SJCRH30 (cell line): ENCODE data around the gene MUC5AC. TPM values are rescaled to one million over a fixed set of nuclear protein-coding genes. Genes with fewer than 3 reads are reported as not detected.
A peak's percentile ranks its signal among the peaks of the same experiment; 100 is the strongest.
"Not testable (repeated sequence)": the region's sequence is repeated elsewhere in the genome, so short reads cannot be mapped to it uniquely, and the experiment has no call there.

Source experiments
- DNase-seq, 2 experiments: peaks; one replicate each; pipeline ENCODE4 v3.0.0-alpha.2; 2015 to 2020
- H3K27ac ChIP-seq: fragments of 250-450 bp; sonication (Bioruptor Pico); 2 replicates; pipeline ENCODE4 v1.5.1; 2020; ENCODE audit warnings: mild to moderate bottlenecking, moderate library complexity
- H3K27me3 ChIP-seq: fragments of 250-450 bp; sonication (Bioruptor Pico); 2 replicates; pipeline ENCODE4 v1.5.1; 2020; ENCODE audit warnings: mild to moderate bottlenecking, moderate library complexity
- H3K36me3 ChIP-seq: fragments of 250-450 bp; sonication (Bioruptor Pico); 2 replicates; pipeline ENCODE4 v1.5.1; 2020; ENCODE audit warnings: mild to moderate bottlenecking, moderate library complexity
- H3K4me1 ChIP-seq: fragments of 250-450 bp; sonication (Bioruptor Pico); 2 replicates; pipeline ENCODE4 v1.5.1; 2020; ENCODE audit warnings: mild to moderate bottlenecking, moderate library complexity
- H3K4me3 ChIP-seq: fragments of 250-450 bp; sonication (Bioruptor Pico); 2 replicates; pipeline ENCODE4 v1.5.1; 2020; ENCODE audit warnings: mild to moderate bottlenecking, moderate library complexity
- H3K9me3 ChIP-seq: fragments of 250-450 bp; sonication (Bioruptor Pico); replicated peaks from 2 replicates; pipeline ENCODE4 v1.5.1; 2020; ENCODE audit warnings: mild to moderate bottlenecking, moderate library complexity
- total RNA-seq: library from RNA; depleted of rRNA; stranded (reverse); fragments of >200 nt; shearing (Covaris generic); gene quantifications from 2 replicates; pipeline ENCODE4 v1.2.3, GENCODE V29; 2014

MUC5AC gene
- total RNA-seq, 1 experiment from 2014 or later = not detected

DNA sequence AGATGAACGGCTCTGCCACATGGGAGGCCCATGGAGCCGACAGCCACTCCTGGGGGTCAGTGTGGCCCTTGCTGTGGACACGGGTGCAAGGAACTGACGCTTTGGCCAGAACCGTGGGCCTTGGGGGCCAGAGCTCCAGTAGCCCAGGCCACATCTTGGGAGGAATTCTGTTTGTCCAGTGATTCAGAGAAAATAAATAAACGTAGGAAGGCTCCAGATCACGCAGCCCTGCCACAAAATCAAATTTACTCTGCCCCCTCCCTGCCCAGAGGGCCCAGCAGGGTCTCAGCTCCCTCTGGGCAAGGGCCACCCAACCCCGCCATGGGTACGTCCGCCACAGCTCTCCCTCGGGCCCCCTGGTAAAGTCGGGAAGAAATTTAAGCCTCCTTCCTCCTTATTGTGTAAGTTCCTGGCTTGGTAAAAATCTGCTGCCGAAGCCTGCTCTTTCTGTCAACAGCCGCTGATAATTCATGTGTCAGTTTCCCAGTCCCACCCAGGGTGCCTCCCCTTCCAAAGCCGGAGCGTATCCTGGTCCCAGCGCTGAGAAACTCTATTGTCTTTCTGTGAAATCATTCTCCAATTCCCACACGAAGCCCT is 6.9 kb upstream of the MUC5AC start:
- Histone ChIP-seq H3K36me3 (no peaks in the 10 kb centered on the region), H3K27ac (no peak overlapping the region), H3K9me3 (peaks cover 3% of the 10 kb centered on the region; the same call in 1 of the 2 replicates), H3K27me3 (peaks cover 3% of the 10 kb centered on the region; the same call in 1 of the 2 replicates), H3K4me1 (peaks cover 19% of the 10 kb centered on the region; the same call in 1 of the 2 replicates), H3K4me3 (no peak overlapping the region)
- DNase-seq = no peak

GRCh38 chr11:1151366-1152315 is 6.1 kb upstream of the MUC5AC start:
- no peak overlapping the region for H3K27ac ChIP-seq
- no peak for DNase-seq

DNA sequence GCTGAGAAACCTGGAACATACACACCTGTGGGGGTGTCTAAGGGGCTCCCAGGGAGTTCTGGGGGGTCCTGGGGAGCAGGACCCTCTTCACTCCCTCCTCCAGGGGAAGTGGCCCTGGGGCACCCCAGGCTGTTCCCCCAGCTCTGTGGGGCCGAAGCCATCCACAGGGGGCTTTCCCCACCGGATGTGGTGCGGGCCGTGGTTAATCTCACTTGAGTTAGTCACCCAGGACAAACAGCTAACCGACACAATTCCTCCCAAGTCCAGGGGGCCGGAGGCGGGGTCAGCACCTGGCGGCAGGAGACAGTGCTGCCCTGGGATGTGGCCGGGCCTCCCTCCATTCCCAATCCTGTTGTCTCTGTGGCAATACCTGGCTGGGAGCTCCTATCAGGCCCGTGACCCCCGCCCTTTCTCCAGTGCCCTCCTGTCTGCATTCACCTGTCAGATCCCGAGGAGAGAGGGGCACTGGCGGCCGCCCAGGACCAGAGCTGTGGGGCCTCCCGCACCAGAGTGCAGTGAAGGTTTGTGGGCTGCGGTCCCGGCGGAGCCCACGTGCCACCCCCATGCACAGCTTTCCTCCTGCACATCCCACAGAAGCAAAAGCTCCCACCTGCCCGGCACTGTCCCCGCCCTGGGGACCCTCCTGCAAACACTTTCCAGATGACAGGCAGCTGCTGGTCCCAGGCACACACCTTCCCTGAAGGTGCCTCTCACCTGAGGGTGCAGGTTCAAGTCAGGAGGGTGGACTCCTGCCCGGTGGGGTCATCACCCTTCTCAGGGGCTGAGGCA is 5.2 kb upstream of the MUC5AC start:
- Histone ChIP-seq H3K4me1 (peaks cover 19% of the 10 kb centered on the region; the same call in 1 of the 2 replicates), H3K9me3 (peaks cover 6% of the 10 kb centered on the region; the same call in 1 of the 2 replicates), H3K36me3 (no peaks in the 10 kb centered on the region), H3K27me3 (peaks cover 3% of the 10 kb centered on the region; the same call in 1 of the 2 replicates), H3K27ac (no peak overlapping the region), H3K4me3 (no peak overlapping the region)
- DNase-seq = no peak

More at GRCh38 chr11:1151366-1152315, 6.1 kb upstream of the MUC5AC start:
- Histone ChIP-seq H3K4me3 (no peak overlapping the region), H3K36me3 (no peaks in the 10 kb centered on the region), H3K27me3 (peaks cover 3% of the 10 kb centered on the region; the same call in 1 of the 2 replicates), H3K4me1 (peaks cover 19% of the 10 kb centered on the region; the same call in 1 of the 2 replicates), H3K9me3 (peaks cover 6% of the 10 kb centered on the region; the same call in 1 of the 2 replicates)

- peaks cover 3% of the 10 kb centered on the region; the same call in 1 of the 2 replicates for H3K27me3 ChIP-seq
- H3K4me1 ChIP-seq = peaks cover 19% of the 10 kb centered on the region; the same call in 1 of the 2 replicates
- DNase-seq = no peak
- no peak overlapping the region for H3K27ac ChIP-seq
- H3K4me3 ChIP-seq = no peak overlapping the region
- no peaks in the 10 kb centered on the region for H3K36me3 ChIP-seq
- peaks cover 6% of the 10 kb centered on the region; the same call in 1 of the 2 replicates for H3K9me3 ChIP-seq
Measured at GRCh38 chr11:1153105-1153950, 4.4 kb upstream of the MUC5AC start.

GRCh38 chr11:1153951-1154493 is 3.7 kb upstream of the MUC5AC start:
- peaks cover 19% of the 10 kb centered on the region; the same call in 1 of the 2 replicates for H3K4me1 ChIP-seq
- H3K27me3 ChIP-seq = peaks cover 3% of the 10 kb centered on the region; the same call in 1 of the 2 replicates
- H3K36me3 ChIP-seq = no peaks in the 10 kb centered on the region
- H3K27ac ChIP-seq = no peak overlapping the region
- peak; percentile 26 to 40 for DNase-seq
- no peak overlapping the region for H3K4me3 ChIP-seq
- peaks cover 6% of the 10 kb centered on the region; the same call in 1 of the 2 replicates for H3K9me3 ChIP-seq

DNA sequence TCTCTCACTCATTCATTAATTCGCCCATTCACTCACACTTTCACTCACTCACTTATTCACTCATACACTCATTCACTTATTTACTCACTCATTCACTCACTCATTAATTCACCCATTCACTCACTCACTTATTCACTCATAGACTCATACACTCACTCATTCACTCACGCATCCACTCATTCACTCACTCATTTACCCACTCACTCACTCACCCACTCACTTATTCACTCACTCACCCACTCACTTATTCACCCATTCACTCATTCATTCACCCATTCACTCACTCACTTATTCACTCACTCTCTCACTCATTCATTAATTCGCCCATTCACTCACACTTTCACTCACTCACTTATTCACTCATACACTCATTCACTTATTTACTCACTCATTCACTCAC is 3.1 kb upstream of the MUC5AC start:
- not testable (repeated sequence) for H3K27me3 ChIP-seq, H3K36me3 ChIP-seq, H3K27ac ChIP-seq, DNase-seq, H3K4me3 ChIP-seq, H3K9me3 ChIP-seq
- peaks cover 19% of the 10 kb centered on the region; the same call in 1 of the 2 replicates for H3K4me1 ChIP-seq

DNA sequence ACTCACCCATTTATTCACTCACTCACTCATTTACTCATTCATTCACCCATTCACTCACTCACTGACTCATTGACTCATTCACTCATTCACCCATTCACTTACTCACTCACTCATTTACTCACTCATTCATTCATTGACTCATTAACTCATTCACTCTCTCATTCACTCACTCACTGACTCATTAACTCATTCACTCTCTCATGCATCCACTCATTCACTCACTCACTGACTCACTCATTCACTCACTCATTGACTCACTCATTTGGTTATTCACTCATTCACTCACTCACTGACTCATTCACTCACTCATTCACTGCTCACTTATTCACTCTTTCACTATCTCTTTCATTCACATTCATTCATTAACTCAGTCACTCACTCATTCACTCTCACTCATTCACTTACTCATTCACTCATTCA is 2.5 kb upstream of the MUC5AC start:
- no peak for DNase-seq
- H3K27ac ChIP-seq = no peak overlapping the region
- peaks cover 19% of the 10 kb centered on the region; the same call in 1 of the 2 replicates for H3K4me1 ChIP-seq
- H3K27me3 ChIP-seq = peaks cover 3% of the 10 kb centered on the region; the same call in 1 of the 2 replicates
- no peaks in the 10 kb centered on the region for H3K36me3 ChIP-seq
- H3K9me3 ChIP-seq = peaks cover 6% of the 10 kb centered on the region; the same call in 1 of the 2 replicates
- no peak overlapping the region for H3K4me3 ChIP-seq

DNA sequence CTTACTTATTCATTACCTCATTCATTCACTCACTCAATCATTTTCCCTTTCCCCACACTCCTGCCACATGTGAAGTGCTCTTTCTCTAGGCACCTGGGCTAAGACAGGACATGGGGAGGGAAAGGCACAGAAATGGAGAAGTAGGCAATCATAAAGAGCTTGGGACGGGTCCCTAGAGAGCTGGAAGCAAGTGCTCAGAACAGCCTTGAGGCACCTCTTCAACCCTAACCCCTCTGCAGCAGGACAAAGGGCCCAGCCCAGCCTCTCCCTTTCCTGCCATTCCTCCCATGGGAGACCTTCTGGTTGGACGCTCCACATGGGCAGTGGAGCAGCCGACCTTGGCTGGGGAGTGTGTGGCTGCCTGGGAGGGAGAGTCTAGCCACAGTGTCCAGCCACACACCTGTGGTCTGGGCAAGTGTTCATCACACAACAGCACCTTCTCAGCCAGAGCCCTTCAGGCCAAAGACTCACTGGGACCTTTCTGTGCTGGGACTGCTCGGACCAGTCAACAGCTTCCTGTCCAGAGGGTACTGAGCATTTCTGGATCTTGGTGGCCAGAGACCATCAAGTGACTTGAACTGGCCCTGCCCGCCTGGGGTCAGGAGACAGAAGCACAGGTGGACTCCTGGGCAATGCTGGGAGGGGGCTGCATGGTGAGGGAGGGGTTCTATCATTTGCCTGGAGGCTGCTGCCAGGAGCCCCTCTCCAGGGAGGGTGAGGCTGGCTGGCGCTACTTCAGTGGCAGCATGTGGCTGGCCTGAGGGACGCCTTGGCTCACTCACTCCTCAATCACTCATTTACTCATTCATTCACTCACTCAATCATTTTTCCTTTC is 1.0 kb upstream of the MUC5AC start:
- DNase-seq = no peak
- Histone ChIP-seq H3K4me3 (no peak overlapping the region), H3K4me1 (peaks cover 19% of the 10 kb centered on the region; the same call in 1 of the 2 replicates), H3K36me3 (no peaks in the 10 kb centered on the region), H3K9me3 (peaks cover 6% of the 10 kb centered on the region; the same call in 1 of the 2 replicates), H3K27me3 (peaks cover 3% of the 10 kb centered on the region; the same call in 1 of the 2 replicates), H3K27ac (no peak overlapping the region)

GRCh38 chr11:1157341-1157644 is 460 bp upstream of the MUC5AC start:
- no peak for DNase-seq
- H3K4me3 ChIP-seq = no peak overlapping the region
- no peak overlapping the region for H3K27ac ChIP-seq

GRCh38 chr11:1158681-1159487 is 1.1 kb downstream of the MUC5AC start:
- Histone ChIP-seq H3K9me3 (peaks cover 6% of the 10 kb centered on the region; the same call in 1 of the 2 replicates), H3K4me3 (no peak overlapping the region), H3K27me3 (no peaks in the 10 kb centered on the region), H3K4me1 (no peaks in the 10 kb centered on the region; the same call in 1 of the 2 replicates), H3K36me3 (no peaks in the 10 kb centered on the region), H3K27ac (no peak overlapping the region)
- DNase-seq = no peak

More at GRCh38 chr11:1157341-1157644, 460 bp upstream of the MUC5AC start:
- peaks cover 3% of the 10 kb centered on the region; the same call in 1 of the 2 replicates for H3K27me3 ChIP-seq
- H3K4me1 ChIP-seq = peaks cover 15% of the 10 kb centered on the region; the same call in 1 of the 2 replicates
- H3K9me3 ChIP-seq = peaks cover 6% of the 10 kb centered on the region; the same call in 1 of the 2 replicates
- H3K36me3 ChIP-seq = no peaks in the 10 kb centered on the region

GRCh38 chr11:1159488-1160220 is 1.9 kb downstream of the MUC5AC start:
- not testable (repeated sequence) for H3K4me3 ChIP-seq, H3K27me3 ChIP-seq, H3K9me3 ChIP-seq, DNase-seq, H3K36me3 ChIP-seq, H3K4me1 ChIP-seq, H3K27ac ChIP-seq
